MCF 10A (cell line): ENCODE data around the gene TIAM1. TPM values are rescaled to one million over a fixed set of nuclear protein-coding genes. Genes with fewer than 3 reads are reported as not detected.

Experiments
- BruUV-seq: library from RNA; stranded (reverse); fragments of 400-500 nt; replicated peaks from 2 replicates; lab custom pipeline; 2021; lab: Mats Ljungman, UMichigan
- CTCF ChIA-PET: fragments of 300-600 bp; sonication (Branson Sonifier 250); formaldehyde crosslinking; extraction: SDS; loops from one replicate; lab custom pipeline; 2021; ENCODE audit warnings: antibody characterized with exemption, inconsistent platforms; lab: Yijun Ruan, JAX
- POLR2A ChIA-PET: fragments of 300-600, 350-650 bp; sonication (Branson Sonifier 250); formaldehyde crosslinking; extraction: SDS; loops from one replicate; lab custom pipeline; 2020; ENCODE audit warnings: antibody characterized with exemption, inconsistent platforms; lab: Yijun Ruan, JAX
- DNase-seq: peaks from one replicate; pipeline ENCODE4 v3.0.0-alpha.2; 2018; ENCODE audit not compliant: unreplicated experiment
- H3K27ac Mint-ChIP-seq: one replicate; pipeline ENCODE4 v1.8.0; 2022; ENCODE audit warnings: mild to moderate bottlenecking, low read depth, mixed read lengths; ENCODE audit not compliant: unreplicated experiment
- H3K27me3 Mint-ChIP-seq: one replicate; pipeline ENCODE4 v1.8.0; 2022; ENCODE audit warnings: mixed read lengths; ENCODE audit not compliant: insufficient read depth, unreplicated experiment
- H3K36me3 Mint-ChIP-seq: one replicate; pipeline ENCODE4 v1.8.0; 2022; ENCODE audit warnings: mild to moderate bottlenecking, moderate library complexity, mixed read lengths; ENCODE audit not compliant: insufficient read depth, unreplicated experiment
- H3K4me1 Mint-ChIP-seq: one replicate; pipeline ENCODE4 v1.8.0; 2022; ENCODE audit warnings: mixed read lengths; ENCODE audit not compliant: insufficient read depth, unreplicated experiment
- H3K4me3 Mint-ChIP-seq: one replicate; pipeline ENCODE4 v1.8.0; 2022; ENCODE audit warnings: mild to moderate bottlenecking, moderate library complexity, mixed read lengths; ENCODE audit not compliant: unreplicated experiment
- H3K9me3 Mint-ChIP-seq: one replicate; pipeline ENCODE4 v1.8.0; 2022; ENCODE audit warnings: mixed read lengths; ENCODE audit not compliant: unreplicated experiment
- CTCF ChIP-seq: fragments of 200-600 bp; IDR thresholded peaks from one replicate; pipeline ENCODE4 v1.8.0; 2022; ENCODE audit warnings: antibody characterized with exemption, mild to moderate bottlenecking; ENCODE audit not compliant: unreplicated experiment
- intact Hi-C: fragments of 100-400 bp; cut with micrococcal nuclease; formaldehyde crosslinking; loops from 2 replicates; pipeline ENCODE4 v1.14.1; 2022
- total RNA-seq: library from RNA; stranded (reverse); gene quantifications from 2 replicates; pipeline ENCODE4 v1.2.3, GENCODE V29; 2022

The TIAM1 gene
- total RNA-seq, 1 experiment from 2014 or later: 9.8 TPM

GRCh38 chr21:31383770-31384169, 39.7 kb upstream of the TIAM1 start:
- Mint-ChIP-seq H3K27me3 (no peaks in the 10 kb centered on the region), H3K27ac (no peak overlapping the region), H3K4me3 (no peak overlapping the region), H3K4me1 (no peaks in the 10 kb centered on the region), H3K9me3 (no peaks in the 10 kb centered on the region), H3K36me3 (peaks cover 6% of the 10 kb centered on the region)
- no peak for TF ChIP-seq CTCF
- intact Hi-C loops: no loop called here
- ChIA-PET CTCF (interaction anchor here (0.6 kb wide), 1 partner anchor 201 kb away, joined by 3 read pairs; no protein-coding TSS in a partner anchor), POLR2A (no interaction called here)
- no TSS peak for BruUV-seq
- DNase-seq: no peak

GRCh38 chr21:31382060-31382459, 38.0 kb upstream of the TIAM1 start:
- ChIA-PET POLR2A (no interaction called here), CTCF (interaction anchor here (1.7 kb wide), 1 partner anchor 199 kb away, joined by 8 read pairs; no protein-coding TSS in a partner anchor)
- no peaks in the 10 kb centered on the region for H3K27me3 Mint-ChIP-seq
- H3K27ac Mint-ChIP-seq: no peak overlapping the region
- no peaks in the 10 kb centered on the region for H3K36me3 Mint-ChIP-seq
- intact Hi-C loops: no loop called here
- no peaks in the 10 kb centered on the region for H3K4me1 Mint-ChIP-seq
- DNase-seq: no peak
- no TSS peak for BruUV-seq
- no peak for TF ChIP-seq CTCF
- no peak overlapping the region for H3K4me3 Mint-ChIP-seq
- H3K9me3 Mint-ChIP-seq: no peaks in the 10 kb centered on the region

GRCh38 chr21:31376301-31376700, 32.2 kb upstream of the TIAM1 start:
- no peak for TF ChIP-seq CTCF
- Mint-ChIP-seq H3K36me3 (no peaks in the 10 kb centered on the region), H3K4me1 (no peaks in the 10 kb centered on the region), H3K9me3 (no peaks in the 10 kb centered on the region), H3K27me3 (no peaks in the 10 kb centered on the region), H3K4me3 (no peak overlapping the region), H3K27ac (no peak overlapping the region)
- no peak for DNase-seq
- ChIA-PET CTCF (interaction anchor here (0.7 kb wide), 1 partner anchor 148 kb away, joined by 3 read pairs; no protein-coding TSS in a partner anchor), POLR2A (no interaction called here)
- intact Hi-C loops: no loop called here
- no TSS peak for BruUV-seq

- no TSS peak for BruUV-seq
- no peaks in the 10 kb centered on the region for H3K36me3 Mint-ChIP-seq
- H3K4me1 Mint-ChIP-seq: no peaks in the 10 kb centered on the region
- no peak for DNase-seq
- no peaks in the 10 kb centered on the region for H3K9me3 Mint-ChIP-seq
- no peak overlapping the region for H3K27ac Mint-ChIP-seq
- H3K27me3 Mint-ChIP-seq: no peaks in the 10 kb centered on the region
- intact Hi-C loops: no loop called here
- ChIA-PET CTCF (interaction anchor here (1.0 kb wide), 1 partner anchor 63 kb away, joined by 3 read pairs; no protein-coding TSS in a partner anchor), POLR2A (interaction anchor here (0.6 kb wide), 1 partner anchor 74 kb away, joined by 3 read pairs; no protein-coding TSS in a partner anchor)
- no peak for TF ChIP-seq CTCF
- H3K4me3 Mint-ChIP-seq: no peak overlapping the region
Observed at GRCh38 chr21:31374395-31374794, 30.3 kb upstream of the TIAM1 start.
